GM21390 (cell line): Measurements from ENCODE around the gene GCH1.
"Not testable (repeated sequence)": the region's sequence is repeated elsewhere in the genome, so short reads cannot be mapped to it uniquely, and the experiment has no call there.

Source experiments
- ATAC-seq: cut with Tn5 transposase; IDR thresholded peaks from one replicate; pipeline ENCODE4 v1.9.1; 2021; ENCODE audit not compliant: unreplicated experiment

Gene GCH1

DNA sequence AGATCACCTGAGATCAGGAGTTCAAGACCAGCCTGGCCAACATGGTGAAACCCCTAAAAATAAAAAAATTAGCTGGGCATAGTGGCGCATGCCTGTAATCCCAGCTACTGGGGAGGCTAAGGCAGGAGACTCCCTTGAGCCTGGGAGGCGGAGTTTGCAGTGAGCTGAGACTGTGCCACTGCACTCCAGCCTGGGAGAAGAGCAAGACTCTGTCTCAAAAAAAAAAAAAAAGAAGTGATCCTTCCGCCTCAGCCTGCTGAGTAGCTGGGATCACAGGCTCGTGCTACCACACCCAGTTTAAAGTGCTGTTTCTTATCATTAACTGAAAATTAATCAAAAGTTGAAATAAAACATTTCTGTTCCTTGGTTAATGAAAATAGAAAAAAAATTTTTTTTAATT is 6.3 kb upstream of the GCH1 start:
- not testable (repeated sequence) for ATAC-seq

DNA sequence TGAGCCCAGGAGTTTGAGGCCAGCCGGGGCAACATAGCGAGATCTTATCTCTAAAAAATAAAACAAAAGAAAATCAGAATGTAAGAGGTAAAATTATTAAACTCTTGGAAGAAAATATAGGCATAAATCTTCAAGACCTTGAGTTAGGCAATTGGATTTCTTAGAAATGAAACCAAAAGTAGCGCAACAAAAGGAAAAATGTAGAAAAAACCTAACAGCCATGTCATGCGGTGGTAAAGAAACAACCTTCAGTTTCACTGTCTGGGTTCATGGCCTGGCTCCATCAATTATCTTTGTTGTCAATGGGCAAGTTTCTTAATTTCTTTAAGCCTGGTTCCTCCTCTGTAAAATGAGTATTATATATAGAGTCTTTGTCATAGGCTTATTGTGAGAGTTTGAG is 5.6 kb upstream of the GCH1 start:
- ATAC-seq: no peak

GRCh38 chr14:54906075-54906474 is 3.4 kb upstream of the GCH1 start:
- ATAC-seq: no peak

DNA sequence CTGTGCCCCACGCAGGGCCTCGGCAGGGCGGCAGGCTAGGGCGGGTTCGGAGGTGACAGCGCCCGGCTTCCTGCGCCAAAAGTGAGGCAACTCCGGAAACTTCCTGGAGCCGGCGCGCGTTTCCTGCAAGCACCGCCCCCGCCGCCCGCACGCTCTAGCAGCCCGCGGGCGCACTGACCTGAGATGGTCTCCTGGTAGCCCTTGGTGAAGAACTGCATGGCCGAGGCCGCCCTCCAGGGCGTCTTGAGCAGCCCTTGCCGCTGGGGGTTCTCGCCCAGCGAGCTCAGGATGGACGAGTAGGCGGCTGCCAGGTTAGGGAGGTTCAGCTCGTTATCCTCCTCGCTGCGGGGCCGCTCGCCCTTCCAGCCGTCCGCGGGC is 494 bp downstream of the GCH1 start:
- peak; percentile 59 for ATAC-seq

- no peak for ATAC-seq
Measured at GRCh38 chr14:54901380-54902142, 1.1 kb downstream of the GCH1 start.

DNA sequence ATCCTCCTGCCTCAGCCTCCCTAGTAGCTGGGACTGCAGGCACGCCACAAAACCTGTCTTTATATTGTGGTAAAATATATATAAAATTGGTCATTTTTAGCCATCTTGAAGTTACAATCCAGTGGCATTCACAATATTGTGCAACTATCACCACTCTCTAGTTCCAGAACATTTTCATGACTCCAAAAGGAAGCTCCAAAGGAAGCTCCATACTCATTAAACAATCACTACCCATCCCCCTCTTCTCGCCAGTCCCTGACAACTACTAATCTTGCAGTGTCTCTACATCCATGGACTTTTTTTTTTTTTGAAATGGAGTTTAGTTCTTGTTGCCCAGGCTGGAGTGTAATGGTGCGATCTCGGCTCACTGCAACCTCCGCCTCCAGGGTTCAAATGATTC is 3.1 kb downstream of the GCH1 start:
- no peak for ATAC-seq

- ATAC-seq: not testable (repeated sequence)
Measured at GRCh38 chr14:54897809-54898555, 4.6 kb downstream of the GCH1 start.

GRCh38 chr14:54895683-54896082 is 6.9 kb downstream of the GCH1 start:
- ATAC-seq: no peak

DNA sequence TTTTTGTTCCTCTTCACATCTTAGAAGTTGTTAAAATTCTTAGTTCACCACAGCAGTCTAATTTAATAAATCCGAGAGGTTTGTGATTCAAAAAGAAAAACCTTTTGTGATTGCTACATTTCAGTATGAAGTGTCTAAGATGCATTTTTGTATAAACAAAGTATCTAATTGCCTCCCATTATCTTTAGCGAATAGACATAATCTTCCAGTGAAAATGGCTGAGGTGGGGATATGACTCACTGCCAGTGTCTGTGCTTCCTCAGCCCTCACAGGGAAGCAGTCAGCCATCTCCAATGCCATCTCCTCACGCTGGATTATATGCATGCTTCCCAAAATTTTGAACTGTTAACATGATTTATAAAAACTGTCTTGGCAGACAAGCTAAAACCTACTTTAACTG is 7.6 kb downstream of the GCH1 start:
- ATAC-seq: no peak

DNA sequence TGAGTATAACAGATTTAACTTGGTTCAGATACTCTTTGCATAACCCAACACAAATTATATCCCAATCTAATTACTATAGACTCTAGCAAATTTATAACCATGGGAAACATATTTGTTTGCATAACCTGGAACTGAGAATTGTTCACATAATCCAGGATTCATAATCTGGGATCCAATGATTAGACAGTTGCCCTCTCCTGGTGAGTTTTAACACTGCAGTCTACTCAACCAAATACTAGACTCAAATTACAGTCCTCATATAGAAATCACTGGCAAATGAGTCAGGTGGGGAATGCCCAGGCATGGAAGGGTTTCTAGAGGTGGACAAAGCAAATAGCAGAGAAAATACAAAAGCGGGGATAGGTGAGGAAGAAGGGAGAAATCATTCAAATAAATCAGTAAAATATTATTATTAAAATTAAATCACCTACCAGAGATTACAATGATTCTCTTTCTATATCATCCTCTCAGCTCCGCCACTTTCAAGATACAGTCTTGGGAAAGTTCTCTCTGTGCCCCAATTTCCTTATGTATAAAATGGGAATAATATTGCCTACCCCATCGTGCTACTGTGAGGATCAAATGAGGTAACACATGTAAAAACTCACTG is 9.4 kb downstream of the GCH1 start:
- ATAC-seq: no peak

DNA sequence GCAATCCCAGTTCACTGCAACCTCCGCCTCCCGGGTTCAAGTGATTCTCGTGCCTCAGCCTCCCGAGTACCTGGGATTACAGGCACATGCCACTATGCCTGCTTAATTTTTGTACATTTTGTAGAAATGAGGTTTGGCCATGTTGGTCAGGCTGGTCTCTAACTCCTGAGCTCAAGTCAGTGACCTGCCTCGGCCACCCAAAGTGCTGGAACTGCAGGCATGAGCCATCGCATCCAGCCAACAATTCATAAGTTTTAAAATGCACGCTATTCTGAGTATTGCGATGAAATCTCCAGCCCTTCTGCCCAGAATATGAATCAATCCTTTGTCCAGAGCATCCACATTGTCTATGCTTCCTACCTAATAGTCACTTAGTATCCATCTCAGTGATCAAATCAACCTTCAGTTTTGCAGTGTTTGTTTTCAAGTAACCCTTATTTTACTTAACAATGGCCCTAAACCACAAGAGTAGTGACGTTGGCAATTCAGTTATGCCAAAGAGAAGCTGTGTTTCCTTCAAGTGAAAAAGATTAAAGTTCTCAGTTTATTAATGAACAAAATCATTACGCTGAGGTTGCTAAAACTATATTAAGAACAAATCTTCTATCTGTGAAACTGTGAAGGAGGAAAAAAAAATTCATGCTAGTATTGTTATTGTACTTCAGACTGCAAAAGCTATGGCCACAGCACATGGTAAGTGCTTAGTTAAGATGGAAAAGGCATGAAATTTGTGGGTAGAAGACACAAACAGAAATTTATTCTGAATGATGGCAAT is 11.0 kb downstream of the GCH1 start:
- no peak for ATAC-seq

- ATAC-seq: peak; percentile 85
Measured at GRCh38 chr14:54890788-54891187, 11.8 kb downstream of the GCH1 start.

DNA sequence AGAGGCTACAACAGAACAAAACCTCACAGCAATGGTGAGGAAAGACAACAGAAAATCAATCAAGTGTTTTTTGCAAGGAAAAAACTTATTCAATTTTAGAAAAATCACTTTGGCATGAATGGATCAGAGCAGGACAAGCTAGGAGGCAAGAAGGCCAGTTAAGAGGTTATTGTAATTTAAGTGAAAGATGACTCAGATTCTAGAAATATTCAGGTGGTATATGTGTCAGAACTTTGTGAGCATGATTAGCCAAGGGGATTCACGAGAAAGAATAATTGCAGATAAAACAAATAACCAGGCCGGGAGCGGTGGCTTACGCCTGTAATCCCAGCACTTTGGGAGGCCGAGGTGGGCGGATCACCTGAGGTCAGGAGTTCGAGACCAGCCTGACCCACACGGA is 12.7 kb downstream of the GCH1 start:
- no peak for ATAC-seq

DNA sequence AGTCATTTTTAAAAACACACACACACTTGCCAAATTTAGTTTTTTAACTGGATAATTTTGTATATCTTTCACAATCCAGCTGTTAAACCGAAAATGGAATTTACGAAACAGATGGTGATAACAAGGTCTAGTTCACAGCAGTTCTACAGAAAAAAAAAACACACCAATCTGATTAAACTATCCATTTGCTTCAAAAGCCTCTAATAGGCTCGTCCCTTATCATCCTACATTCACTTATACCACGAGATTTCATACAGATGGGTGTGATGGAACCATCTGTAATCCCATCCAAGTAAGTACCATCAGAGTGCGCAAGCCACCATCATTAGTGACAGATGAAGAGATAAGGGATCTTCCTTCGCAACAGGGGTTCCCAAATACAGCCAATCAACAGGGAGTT is 20.1 kb downstream of the GCH1 start:
- no peak for ATAC-seq

DNA sequence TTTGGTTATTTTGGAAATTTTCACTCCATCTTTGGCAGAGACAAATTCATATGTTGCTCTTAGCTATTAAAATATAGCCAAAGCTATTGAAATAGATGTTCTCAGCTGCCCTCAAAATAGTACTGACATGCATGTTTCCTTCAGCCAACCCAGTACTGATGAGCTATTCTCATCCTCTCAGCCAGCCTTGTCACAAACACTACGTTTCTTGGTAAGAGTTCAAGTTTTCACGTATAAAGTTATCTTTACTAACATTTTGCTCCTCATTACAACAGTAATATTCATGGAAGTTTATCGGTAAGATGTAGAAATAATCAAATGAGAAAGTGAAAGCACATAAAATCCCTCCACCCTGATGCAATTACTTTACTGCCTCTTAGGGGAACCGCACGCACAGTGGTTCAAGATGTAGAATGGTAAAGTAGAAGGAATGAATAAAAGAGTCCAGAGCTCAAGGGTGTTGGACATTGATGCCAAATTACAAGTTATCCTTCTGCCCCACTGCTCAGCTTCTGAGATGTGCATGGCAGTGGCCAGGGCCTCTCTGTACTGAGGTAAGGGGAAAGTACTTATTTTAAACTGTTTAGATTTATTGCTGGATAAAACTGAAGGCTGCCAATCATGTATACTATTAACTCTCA is 20.7 kb downstream of the GCH1 start:
- peak; percentile 54 for ATAC-seq

GRCh38 chr14:54881235-54881760 is 21.3 kb downstream of the GCH1 start:
- peak; percentile 67 for ATAC-seq

DNA sequence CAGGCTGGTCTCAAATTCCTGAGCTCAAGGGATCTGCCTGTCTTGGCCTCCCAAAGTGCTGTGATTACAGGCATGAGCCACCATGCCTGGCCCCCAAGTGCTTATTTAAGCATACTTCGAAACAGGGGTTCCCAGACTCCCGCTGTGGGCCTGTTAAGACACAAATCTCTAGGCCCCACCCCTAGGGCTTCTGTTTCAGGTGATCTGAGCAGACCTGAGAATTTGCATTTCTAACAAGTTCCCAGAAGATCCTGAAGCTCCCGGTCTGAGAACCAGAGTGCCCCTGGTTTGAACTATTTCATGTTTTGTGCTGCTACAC is 25.0 kb downstream of the GCH1 start:
- ATAC-seq: no peak

DNA sequence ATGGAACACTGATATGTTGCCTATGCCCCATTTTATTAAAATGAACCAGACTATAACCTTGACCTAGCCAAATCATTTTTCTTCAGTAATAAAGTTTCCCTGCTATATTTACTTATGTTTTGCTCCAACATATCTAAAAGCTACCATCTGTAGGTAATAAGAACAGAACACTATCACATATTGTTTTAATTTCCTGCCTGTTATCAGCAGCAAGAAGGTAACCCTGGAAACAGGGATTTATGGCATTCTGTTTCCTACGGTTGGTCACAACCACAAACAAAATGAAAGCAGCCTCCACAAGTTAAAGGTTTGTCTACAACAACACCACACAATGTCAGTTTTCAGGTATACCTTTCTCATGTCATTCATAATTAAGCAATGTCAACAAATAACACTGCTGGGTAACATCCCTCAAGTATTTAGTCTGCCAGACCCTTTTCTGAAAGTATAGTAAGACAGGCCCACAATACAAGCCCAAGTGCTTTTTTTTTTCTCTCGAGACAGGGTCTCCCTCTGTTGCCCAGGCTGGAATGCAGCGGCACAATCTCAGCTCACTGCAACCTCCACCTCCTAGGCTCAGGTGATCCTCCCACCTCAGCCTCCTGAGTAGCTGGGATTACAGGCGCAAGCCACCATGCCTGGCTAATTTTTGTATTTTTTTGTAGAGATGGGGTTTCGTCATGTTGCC is 25.5 kb downstream of the GCH1 start:
- no peak for ATAC-seq

DNA sequence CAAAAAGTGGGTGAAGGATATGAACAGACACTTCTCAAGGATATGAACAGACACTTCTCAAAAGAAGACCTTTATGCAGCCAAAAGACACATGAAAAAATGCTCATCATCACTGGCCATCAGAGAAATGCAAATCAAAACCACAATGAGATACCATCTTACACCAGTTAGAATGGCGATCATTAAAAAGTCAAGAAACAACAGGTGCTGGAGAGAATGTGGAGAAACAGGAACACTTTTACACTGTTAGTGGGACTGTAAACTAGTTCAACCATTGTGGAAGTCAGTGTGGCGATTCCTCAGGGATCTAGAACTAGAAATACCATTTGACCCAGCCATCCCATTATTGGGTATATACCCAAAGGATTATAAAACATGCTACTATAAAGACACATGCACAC is 27.0 kb downstream of the GCH1 start:
- not testable (repeated sequence) for ATAC-seq
